ENCODE results near the gene ORC4. TPM values are rescaled to one million over a fixed set of nuclear protein-coding genes. Genes with fewer than 3 reads are reported as not detected.
A peak's percentile ranks its signal among the peaks of the same experiment; 100 is the strongest.

Gene ORC4
- total RNA-seq: 10 to 100 TPM; 20.2 to 36.8 (median 26.1) TPM

DNA sequence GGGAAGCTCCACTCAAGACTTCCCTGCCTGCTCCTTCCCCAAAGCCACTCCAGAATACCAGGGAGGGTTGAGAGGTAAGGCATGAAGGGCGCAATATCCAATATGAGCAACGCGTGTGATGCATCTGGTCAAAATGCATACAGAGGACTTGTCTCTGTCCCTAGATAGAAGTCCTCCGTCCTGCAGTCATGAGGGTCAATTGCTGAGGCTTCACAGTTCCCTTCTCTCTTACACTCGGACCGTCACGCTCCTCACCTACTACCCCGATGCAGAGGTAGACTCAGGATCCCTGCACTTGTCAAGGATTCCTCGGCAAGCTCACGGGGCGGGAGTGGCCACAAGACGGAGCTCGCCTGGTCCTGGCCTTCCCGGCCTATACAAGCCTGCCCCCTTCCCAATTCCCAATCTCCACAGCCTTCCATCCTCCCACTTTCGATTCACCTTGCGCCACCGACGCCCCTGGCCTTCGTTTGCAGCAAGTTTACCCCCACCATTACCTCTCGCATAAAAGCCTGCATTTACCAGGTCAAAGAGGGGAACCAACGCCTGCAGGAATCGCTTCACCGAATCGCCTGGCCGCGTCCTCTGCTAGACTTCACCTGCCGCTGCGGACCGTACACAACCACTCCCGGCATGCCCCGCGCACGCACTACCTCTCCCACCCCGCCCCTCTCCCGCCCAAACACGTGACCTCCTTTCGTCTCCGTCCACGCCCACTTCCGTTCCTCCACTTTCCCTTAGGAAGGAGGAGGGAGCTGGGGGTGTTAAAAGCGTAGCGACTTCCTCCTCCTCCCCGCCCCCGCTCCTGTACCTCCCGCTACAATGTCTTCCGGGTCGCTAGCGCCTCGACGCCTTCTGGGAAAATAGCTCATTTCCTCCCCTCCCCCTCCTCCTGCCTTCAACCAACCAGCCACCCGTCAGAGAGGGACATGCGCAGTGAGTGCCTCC lies at the start of gene ORC4:
Gene ORC4 (minus strand): TSS at position 627 of the 948 bp plus-strand sequence. CDS start 44,779 bp downstream, outside the sequence.
- H3K36me3 ChIP-seq: no peaks in the 10 kb centered on the region
- intact Hi-C loops (cut with DNase I): no loop called here
- H3K4me3 ChIP-seq: peak within 1 kb of the TSS; percentile 78 to 85 (median 82)
- peak; percentile 99 for DNase-seq (ENCODE audit: extremely low spot score)
- no peaks in the 10 kb centered on the region for H3K9me3 ChIP-seq
- H3K27ac ChIP-seq (replicated peaks in 1 of 4): peak within 1 kb of the TSS; percentile 95 to 97 (median 96)
- H3K4me1 ChIP-seq: peaks cover 29 to 56% (median 51%) of the 10 kb centered on the region in 4 donors
- no peaks in the 10 kb centered on the region for H3K27me3 ChIP-seq
- TF ChIP-seq EP300 (IDR thresholded peaks at IDR 0.05) (peak; percentile 28), POLR2AphosphoS5 (IDR thresholded peaks at IDR 0.05) (peak; percentile 82 to 89), POLR2A (IDR thresholded peaks at IDR 0.05; ENCODE audit: low read depth) (no peak)
- TF ChIP-seq, protein P1, sequence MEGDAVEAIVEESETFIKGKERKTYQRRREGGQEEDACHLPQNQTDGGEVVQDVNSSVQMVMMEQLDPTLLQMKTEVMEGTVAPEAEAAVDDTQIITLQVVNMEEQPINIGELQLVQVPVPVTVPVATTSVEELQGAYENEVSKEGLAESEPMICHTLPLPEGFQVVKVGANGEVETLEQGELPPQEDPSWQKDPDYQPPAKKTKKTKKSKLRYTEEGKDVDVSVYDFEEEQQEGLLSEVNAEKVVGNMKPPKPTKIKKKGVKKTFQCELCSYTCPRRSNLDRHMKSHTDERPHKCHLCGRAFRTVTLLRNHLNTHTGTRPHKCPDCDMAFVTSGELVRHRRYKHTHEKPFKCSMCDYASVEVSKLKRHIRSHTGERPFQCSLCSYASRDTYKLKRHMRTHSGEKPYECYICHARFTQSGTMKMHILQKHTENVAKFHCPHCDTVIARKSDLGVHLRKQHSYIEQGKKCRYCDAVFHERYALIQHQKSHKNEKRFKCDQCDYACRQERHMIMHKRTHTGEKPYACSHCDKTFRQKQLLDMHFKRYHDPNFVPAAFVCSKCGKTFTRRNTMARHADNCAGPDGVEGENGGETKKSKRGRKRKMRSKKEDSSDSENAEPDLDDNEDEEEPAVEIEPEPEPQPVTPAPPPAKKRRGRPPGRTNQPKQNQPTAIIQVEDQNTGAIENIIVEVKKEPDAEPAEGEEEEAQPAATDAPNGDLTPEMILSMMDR (IDR thresholded peaks at IDR 0.05): peak; percentile 34 to 43 (median 37)
- under 1% methylated on average over 51 of the region's 52 CpGs for WGBS

DNA sequence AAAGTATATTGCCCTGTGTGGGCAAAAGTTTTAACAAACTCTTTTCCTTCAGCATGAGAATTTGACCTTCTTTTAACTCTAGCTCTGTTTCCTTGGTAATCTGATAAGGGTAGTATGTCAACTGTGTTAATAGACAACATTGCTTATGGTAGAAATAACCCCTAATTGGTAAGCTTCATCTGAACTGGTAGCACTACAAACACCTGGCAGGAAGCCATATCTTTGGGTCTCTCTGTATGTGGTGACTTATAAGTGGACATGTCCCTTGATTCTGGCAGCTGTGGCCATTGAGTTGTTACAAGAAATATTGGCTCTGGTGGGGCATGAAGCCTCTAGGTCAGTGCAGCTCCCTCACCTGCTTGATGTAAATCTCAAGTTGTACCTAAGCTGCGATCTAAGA lies 47.3 kb upstream of the ORC4 start:
- DNase-seq (ENCODE audit: extremely low spot score): no peak
- no peaks in the 10 kb centered on the region for H3K27me3 ChIP-seq
- no peaks in the 10 kb centered on the region for H3K36me3 ChIP-seq
- intact Hi-C loops (cut with DNase I): no loop called here
- 100% methylated on average over 1 of the region's 1 CpG for WGBS
- TF ChIP-seq EP300 (IDR thresholded peaks at IDR 0.05): no peak
- peaks cover 0 to 10% (median 4%) of the 10 kb centered on the region in 4 donors for H3K4me1 ChIP-seq
- no peak overlapping the region for H3K27ac ChIP-seq (replicated peaks in 1 of 4)
- H3K4me3 ChIP-seq: no peak overlapping the region
- no peaks in the 10 kb centered on the region for H3K9me3 ChIP-seq

DNA sequence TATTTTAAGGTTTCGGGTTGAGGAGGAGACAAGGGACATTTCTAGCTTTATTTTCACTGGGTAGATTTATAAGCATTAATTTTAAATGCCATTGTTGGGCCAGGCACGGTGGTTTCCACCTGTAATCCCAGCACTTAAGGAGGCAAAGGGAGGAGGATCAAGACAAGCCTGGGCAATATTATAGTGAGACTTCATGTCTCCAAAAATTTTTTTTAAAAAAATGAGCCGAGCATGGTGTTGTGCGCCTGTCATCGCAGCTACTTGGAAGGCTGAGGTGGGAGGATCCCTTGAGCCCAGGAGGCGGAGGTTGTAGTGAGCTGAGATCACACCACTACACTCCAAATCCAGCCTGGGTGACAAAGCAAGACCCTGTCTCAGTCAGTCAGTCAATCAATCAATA lies 45.4 kb upstream of the ORC4 start:
- Histone ChIP-seq H3K36me3 (no peaks in the 10 kb centered on the region), H3K4me1 (peaks cover 0 to 15% (median 7%) of the 10 kb centered on the region in 4 donors), H3K27ac (replicated peaks in 1 of 4) (no peak overlapping the region), H3K9me3 (no peaks in the 10 kb centered on the region), H3K4me3 (no peak overlapping the region), H3K27me3 (no peaks in the 10 kb centered on the region)
- WGBS: 90% methylated on average over 6 of the region's 6 CpGs
- no peak for DNase-seq (ENCODE audit: extremely low spot score)
- TF ChIP-seq POLR2A (IDR thresholded peaks at IDR 0.05; ENCODE audit: low read depth): no peak
- intact Hi-C loops (cut with DNase I): no loop called here

DNA sequence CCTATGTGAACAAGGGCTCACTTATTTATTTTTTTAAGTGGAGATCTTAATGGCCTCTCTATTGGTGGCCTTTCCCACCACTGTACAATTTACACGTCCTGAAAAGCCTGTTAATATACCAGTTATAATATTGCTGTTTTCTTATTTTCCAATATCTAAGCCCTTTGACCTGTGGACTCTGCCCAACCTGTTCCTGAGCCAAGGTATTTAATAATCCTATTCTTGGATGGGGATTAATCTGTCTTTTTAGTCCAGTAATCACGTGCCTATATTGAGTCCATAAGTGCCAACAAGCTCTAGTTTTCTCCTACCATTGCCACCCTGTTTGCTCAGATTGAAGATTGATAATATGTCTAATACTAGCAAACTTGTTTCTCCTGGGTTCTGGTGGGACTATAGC lies 43.1 kb upstream of the ORC4 start:
- Histone ChIP-seq H3K27me3 (no peaks in the 10 kb centered on the region), H3K9me3 (no peaks in the 10 kb centered on the region), H3K4me3 (no peak overlapping the region), H3K36me3 (no peaks in the 10 kb centered on the region), H3K27ac (replicated peaks in 1 of 4) (no peak overlapping the region), H3K4me1 (peaks cover 0 to 15% (median 6%) of the 10 kb centered on the region in 4 donors)
- TF ChIP-seq POLR2A (IDR thresholded peaks at IDR 0.05; ENCODE audit: low read depth) (no peak), POLR2AphosphoS5 (IDR thresholded peaks at IDR 0.05) (no peak), EP300 (IDR thresholded peaks at IDR 0.05) (no peak)
- TF ChIP-seq, protein P1 (IDR thresholded peaks at IDR 0.05): no peak
- intact Hi-C loops (cut with DNase I): no loop called here
- no peak for DNase-seq (ENCODE audit: extremely low spot score)
- WGBS: 81% methylated on average over 2 of the region's 2 CpGs

DNA sequence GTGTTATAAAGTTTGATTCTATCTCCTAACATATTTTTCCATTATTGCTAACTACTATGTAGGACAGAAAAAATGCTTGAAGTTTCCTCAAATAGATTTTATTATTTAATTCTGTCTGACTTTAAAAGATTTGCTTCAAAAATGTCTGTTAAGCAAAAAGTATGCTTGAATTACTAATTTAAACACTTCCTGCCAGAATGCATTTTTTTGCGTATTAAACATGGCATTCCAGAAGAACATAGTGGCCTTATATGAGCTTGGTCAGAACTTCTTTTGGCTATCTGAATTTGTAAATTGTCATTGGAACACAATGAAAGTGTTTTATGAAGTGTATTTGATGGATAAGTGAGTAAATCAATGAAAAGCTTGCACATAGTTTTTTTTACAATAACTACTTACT lies 38.1 kb upstream of the ORC4 start:
- H3K4me3 ChIP-seq: no peak overlapping the region
- TF ChIP-seq, protein P1 (IDR thresholded peaks at IDR 0.05): no peak
- TF ChIP-seq EP300 (IDR thresholded peaks at IDR 0.05): no peak
- TF ChIP-seq POLR2AphosphoS5 (IDR thresholded peaks at IDR 0.05): no peak
- TF ChIP-seq POLR2A (IDR thresholded peaks at IDR 0.05; ENCODE audit: low read depth): no peak
- WGBS: 66% methylated on average over 1 of the region's 1 CpG
- H3K27ac ChIP-seq (replicated peaks in 1 of 4): no peak overlapping the region
- peaks cover 0 to 8% (median 4%) of the 10 kb centered on the region in 4 donors for H3K36me3 ChIP-seq
- intact Hi-C loops (cut with DNase I): no loop called here
- no peak for DNase-seq (ENCODE audit: extremely low spot score)
- H3K4me1 ChIP-seq: peaks cover 0 to 14% (median 5%) of the 10 kb centered on the region in 4 donors
- H3K27me3 ChIP-seq: no peaks in the 10 kb centered on the region
- H3K9me3 ChIP-seq: no peaks in the 10 kb centered on the region
